Measurements from ENCODE around the gene CDKN2C. TPM values are rescaled to one million over a fixed set of nuclear protein-coding genes. Genes with fewer than 3 reads are reported as not detected.

CDKN2C gene
- total RNA-seq, 1 experiment from 2014 or later, result 49.2 TPM

DNA sequence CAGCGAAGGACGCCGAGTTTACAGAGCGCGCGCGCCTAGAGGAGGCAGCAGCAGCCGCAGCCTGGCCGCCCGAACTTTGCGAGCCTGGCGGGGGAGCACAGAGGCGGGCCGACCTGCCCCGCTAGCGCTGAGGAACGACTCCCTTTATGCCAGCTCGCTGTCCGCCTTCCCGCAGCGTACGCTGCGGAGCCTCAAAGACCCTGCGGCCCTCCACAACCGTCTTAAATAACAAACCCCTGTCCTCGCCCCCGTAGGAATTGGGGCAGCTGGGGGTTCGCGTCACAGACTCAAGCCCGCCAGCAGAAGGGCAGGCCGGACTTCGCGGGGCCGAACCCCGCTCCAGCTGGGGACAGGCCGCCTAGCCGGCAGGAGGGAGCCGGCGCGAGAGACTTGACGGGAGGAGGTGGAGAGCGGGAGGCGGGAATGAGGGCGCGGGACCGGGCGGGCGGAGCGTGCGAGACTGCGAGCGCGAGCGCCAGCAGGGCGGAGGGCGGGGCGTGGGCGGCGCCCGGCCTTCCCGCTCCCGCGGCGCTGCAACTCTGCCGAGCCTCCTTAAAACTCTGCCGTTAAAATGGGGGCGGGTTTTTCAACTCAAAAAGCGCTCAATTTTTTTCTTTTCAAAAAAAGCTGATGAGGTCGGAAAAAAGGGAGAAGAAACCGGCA is 1.8 kb upstream of the CDKN2C start:
- intact Hi-C loops (cut with micrococcal nuclease), result loop anchor here (10.0 kb wide), 1 partner anchor 93 kb away; no protein-coding TSS in a partner anchor
- peak overlapping the region; percentile 84 for H3K27ac ChIP-seq (ENCODE audit: low read length)
- peak overlapping the region; percentile 87 for H2AFZ ChIP-seq (ENCODE audit: low read length)
- POLR2A ChIA-PET (ENCODE audit: unreplicated experiment), result interaction anchor here (0.6 to 2.3 kb wide), 4 partner anchors 10 to 246 kb away, joined by 4 to 9 read pairs (median 6); no protein-coding TSS in a partner anchor
- no peaks in the 10 kb centered on the region for H3K9me3 ChIP-seq (ENCODE audit: low read length)
- no peaks in the 10 kb centered on the region for H3K9me2 ChIP-seq (replicated peaks; ENCODE audit: low read length)
- no peaks in the 10 kb centered on the region; the same call in 1 of the 2 replicates for H4K20me1 ChIP-seq (ENCODE audit: low read length)
- BruUV-seq (replicated peaks), result no TSS peak
- CTCF ChIA-PET, result interaction anchor here (0.7 kb wide), 1 partner anchor 38 kb away, joined by 4 read pairs; no protein-coding TSS in a partner anchor
- H3F3A ChIP-seq (ENCODE audit: low read length, unreplicated experiment), result no peaks in the 10 kb centered on the region
- DNase-seq (peak; percentile 93), ATAC-seq (peak; percentile 68)
- no peaks in the 10 kb centered on the region for H3K36me3 ChIP-seq (ENCODE audit: low read depth, low read length)
- TF ChIP-seq, protein P1, sequence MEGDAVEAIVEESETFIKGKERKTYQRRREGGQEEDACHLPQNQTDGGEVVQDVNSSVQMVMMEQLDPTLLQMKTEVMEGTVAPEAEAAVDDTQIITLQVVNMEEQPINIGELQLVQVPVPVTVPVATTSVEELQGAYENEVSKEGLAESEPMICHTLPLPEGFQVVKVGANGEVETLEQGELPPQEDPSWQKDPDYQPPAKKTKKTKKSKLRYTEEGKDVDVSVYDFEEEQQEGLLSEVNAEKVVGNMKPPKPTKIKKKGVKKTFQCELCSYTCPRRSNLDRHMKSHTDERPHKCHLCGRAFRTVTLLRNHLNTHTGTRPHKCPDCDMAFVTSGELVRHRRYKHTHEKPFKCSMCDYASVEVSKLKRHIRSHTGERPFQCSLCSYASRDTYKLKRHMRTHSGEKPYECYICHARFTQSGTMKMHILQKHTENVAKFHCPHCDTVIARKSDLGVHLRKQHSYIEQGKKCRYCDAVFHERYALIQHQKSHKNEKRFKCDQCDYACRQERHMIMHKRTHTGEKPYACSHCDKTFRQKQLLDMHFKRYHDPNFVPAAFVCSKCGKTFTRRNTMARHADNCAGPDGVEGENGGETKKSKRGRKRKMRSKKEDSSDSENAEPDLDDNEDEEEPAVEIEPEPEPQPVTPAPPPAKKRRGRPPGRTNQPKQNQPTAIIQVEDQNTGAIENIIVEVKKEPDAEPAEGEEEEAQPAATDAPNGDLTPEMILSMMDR (conservative IDR thresholded peaks at IDR 0.05; ENCODE audit: low read depth, low read length), result peak; percentile 33; the same call in 1 of the 2 replicates
- TF ChIP-seq EZH2phosphoT487 (IDR thresholded peaks at IDR 0.05; ENCODE audit: borderline replicate concordance, low read length) (no peak), EZH2 (IDR thresholded peaks at IDR 0.05; ENCODE audit: low read length, unreplicated experiment) (no peak)
- peak overlapping the region; percentile 95 for H3K4me2 ChIP-seq (ENCODE audit: low read length)
- peak overlapping the region; percentile 93 for H3K9ac ChIP-seq (ENCODE audit: low read length)
- peaks cover 14% of the 10 kb centered on the region for H3K4me1 ChIP-seq (ENCODE audit: insufficient read depth, low read length)
- no peaks in the 10 kb centered on the region for H3K27me3 ChIP-seq (ENCODE audit: low read length)
- peaks cover 65% of the 10 kb centered on the region for H3K79me2 ChIP-seq (ENCODE audit: low read length)
- H3K4me3 ChIP-seq (ENCODE audit: low read length), result peak overlapping the region; percentile 93

DNA sequence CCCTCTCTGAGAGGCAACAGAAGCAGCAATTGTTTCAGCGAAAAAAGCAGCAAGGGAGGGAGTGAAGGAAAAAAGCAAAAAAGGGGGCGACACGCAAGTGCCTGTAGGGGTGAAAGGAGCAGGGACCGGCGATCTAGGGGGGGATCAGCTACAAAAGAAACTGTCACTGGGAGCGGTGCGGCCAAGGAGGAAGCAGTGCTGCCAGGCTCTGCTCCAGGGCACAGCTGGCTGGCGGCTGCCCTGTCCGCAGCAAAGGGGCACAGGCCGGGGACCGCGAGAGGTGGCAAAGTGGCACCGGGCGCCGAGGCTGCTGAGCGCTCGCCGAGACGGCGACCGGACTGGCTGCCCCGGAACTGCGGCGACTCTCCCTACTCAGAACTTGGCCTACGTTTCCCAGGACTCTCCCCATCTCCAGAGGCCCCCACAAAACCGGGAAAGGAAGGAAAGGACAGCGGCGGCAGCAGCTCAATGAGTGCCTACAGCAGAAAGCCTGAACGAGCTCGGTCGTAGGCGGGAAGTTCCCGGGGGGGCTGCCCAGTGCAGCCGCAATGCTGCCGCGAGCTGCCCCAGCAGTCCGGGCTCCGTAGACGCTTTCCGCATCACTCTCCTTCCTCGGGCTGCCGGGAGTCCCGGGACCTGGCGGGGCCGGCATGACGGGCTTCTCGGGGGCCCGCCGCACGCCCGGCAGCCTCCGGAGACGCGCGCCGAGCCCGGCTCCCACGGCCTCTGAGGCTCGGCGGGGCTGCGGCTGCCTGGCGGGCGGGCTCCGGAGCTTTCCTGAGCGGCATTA is 1.0 kb upstream of the CDKN2C start:
- peak overlapping the region; percentile 84 for H3K27ac ChIP-seq (ENCODE audit: low read length)
- H3K9me2 ChIP-seq (replicated peaks; ENCODE audit: low read length), result no peaks in the 10 kb centered on the region
- H3K9ac ChIP-seq (ENCODE audit: low read length), result peak overlapping the region; percentile 93
- TF ChIP-seq EZH2phosphoT487 (IDR thresholded peaks at IDR 0.05; ENCODE audit: borderline replicate concordance, low read length), result no peak
- TF ChIP-seq, protein P1 (conservative IDR thresholded peaks at IDR 0.05; ENCODE audit: low read depth, low read length), result no peak
- no peak for TF ChIP-seq EZH2 (IDR thresholded peaks at IDR 0.05; ENCODE audit: low read length, unreplicated experiment)
- H2AFZ ChIP-seq (ENCODE audit: low read length), result peak overlapping the region; percentile 87
- H3K27me3 ChIP-seq (ENCODE audit: low read length), result no peaks in the 10 kb centered on the region
- intact Hi-C loops (cut with micrococcal nuclease), result loop anchor here (10.0 kb wide), 1 partner anchor 94 kb away; no protein-coding TSS in a partner anchor
- H4K20me1 ChIP-seq (ENCODE audit: low read length), result no peaks in the 10 kb centered on the region; the same call in 1 of the 2 replicates
- POLR2A ChIA-PET (ENCODE audit: unreplicated experiment), result interaction anchor here (0.5 to 2.3 kb wide), 3 partner anchors 10 to 39 kb away, joined by 3 to 9 read pairs (median 4); no protein-coding TSS in a partner anchor
- BruUV-seq (replicated peaks), result no TSS peak
- no peaks in the 10 kb centered on the region for H3F3A ChIP-seq (ENCODE audit: low read length, unreplicated experiment)
- ATAC-seq, result peak; percentile 8
- H3K36me3 ChIP-seq (ENCODE audit: low read depth, low read length), result no peaks in the 10 kb centered on the region
- peak overlapping the region; percentile 93 for H3K4me3 ChIP-seq (ENCODE audit: low read length)
- CTCF ChIA-PET, result interaction anchor here (0.6 kb wide), 1 partner anchor 40 kb away, joined by 3 read pairs; no protein-coding TSS in a partner anchor
- H3K4me1 ChIP-seq (ENCODE audit: insufficient read depth, low read length), result peaks cover 19% of the 10 kb centered on the region
- peak overlapping the region; percentile 95 for H3K4me2 ChIP-seq (ENCODE audit: low read length)
- DNase-seq, result peak; percentile 29
- no peaks in the 10 kb centered on the region for H3K9me3 ChIP-seq (ENCODE audit: low read length)
- H3K79me2 ChIP-seq (ENCODE audit: low read length), result peaks cover 72% of the 10 kb centered on the region
